GM21390 (cell line): ENCODE data around the gene ELOB.
"Not testable (repeated sequence)": the region's sequence is repeated elsewhere in the genome, so short reads cannot be mapped to it uniquely, and the experiment has no call there.

Experiments used
- ATAC-seq: cut with Tn5 transposase; IDR thresholded peaks from one replicate; pipeline ENCODE4 v1.9.1; 2021; ENCODE audit not compliant: unreplicated experiment

The ELOB gene

DNA sequence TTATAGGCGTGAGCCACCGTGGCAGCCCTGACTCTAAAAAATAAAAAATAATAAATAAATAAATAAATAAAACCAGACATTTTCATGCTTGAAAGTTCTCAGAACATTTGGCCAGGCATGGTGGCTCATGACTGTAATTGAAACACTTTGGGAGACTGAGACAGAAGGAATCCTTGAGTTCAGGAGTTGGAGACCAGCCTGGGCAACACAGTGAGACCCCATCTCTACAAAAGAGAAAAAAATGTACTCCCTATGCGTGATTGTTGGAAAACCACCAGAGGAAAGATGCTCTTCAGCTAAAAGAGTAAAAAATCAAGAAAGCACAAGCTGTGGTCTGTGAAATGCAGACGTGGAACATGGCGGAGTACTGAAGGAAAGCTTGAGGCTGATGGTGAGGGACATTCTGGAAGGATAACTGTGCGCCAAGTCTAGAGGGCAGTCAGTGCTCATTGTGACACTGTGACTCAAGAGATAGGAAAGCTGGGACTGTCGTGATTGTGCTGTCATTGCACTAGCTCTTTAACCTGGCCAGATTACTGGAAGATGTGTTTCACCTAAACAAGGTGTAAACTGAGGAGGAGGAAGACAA is 52.9 kb downstream of the ELOB start:
- no peak for ATAC-seq

DNA sequence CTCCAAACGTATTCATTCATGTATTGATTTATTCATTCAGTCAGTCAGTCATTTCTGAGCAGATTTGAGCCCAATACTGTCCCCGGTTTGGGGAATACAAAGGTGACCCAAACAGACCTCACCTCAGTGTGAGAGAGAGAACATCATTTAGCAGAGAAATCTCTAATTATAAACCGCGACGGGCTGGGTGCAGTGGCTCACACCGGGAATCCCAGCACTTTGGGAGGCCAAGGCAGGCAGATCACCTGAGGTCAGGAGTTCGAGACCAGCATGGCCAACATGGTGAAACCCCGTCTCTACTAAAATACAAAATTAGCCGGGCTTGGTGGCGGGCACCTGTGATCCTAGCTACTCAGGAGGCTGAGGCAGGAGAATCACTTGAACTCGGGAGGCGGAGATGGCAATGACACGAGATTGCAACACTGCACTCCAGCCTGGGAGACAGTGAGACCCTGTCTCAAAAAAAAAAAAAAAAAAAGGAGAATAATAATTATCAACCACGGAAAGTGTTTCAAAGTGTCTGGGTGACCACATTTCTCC is 55.4 kb downstream of the ELOB start:
- ATAC-seq: not testable (repeated sequence)
